ENCODE data around the gene GLRX.

- TF ChIP-seq POLR2A (IDR thresholded peaks at IDR 0.05; ENCODE audit: low read depth, low read length) (peak; percentile 80), FOS (IDR thresholded peaks at IDR 0.05; ENCODE audit: low read depth, low read length) (0 out of 2 replicates have a peak, but pooled peaks have one; percentile 4), BHLHE40 (IDR thresholded peaks at IDR 0.05; ENCODE audit: low read depth, low read length) (0 out of 2 replicates have a peak, but pooled peaks have one; percentile 28), CHD1 (IDR thresholded peaks at IDR 0.05; ENCODE audit: low read depth, low read length) (no peak), CEBPB (IDR thresholded peaks at IDR 0.05; ENCODE audit: low read depth, low read length) (peak; percentile 66), MXI1 (IDR thresholded peaks at IDR 0.05; ENCODE audit: borderline replicate concordance, low read depth, low read length) (no peak)
- TF ChIP-seq, protein P1, sequence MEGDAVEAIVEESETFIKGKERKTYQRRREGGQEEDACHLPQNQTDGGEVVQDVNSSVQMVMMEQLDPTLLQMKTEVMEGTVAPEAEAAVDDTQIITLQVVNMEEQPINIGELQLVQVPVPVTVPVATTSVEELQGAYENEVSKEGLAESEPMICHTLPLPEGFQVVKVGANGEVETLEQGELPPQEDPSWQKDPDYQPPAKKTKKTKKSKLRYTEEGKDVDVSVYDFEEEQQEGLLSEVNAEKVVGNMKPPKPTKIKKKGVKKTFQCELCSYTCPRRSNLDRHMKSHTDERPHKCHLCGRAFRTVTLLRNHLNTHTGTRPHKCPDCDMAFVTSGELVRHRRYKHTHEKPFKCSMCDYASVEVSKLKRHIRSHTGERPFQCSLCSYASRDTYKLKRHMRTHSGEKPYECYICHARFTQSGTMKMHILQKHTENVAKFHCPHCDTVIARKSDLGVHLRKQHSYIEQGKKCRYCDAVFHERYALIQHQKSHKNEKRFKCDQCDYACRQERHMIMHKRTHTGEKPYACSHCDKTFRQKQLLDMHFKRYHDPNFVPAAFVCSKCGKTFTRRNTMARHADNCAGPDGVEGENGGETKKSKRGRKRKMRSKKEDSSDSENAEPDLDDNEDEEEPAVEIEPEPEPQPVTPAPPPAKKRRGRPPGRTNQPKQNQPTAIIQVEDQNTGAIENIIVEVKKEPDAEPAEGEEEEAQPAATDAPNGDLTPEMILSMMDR (conservative IDR thresholded peaks at IDR 0.05; ENCODE audit: low read depth, low read length), result no peak
These were observed at the start of gene GLRX for GRCh38 chr5:95822542-95823181.
